ENCODE data around the gene ZBTB26.

GRCh38 chr9:122949696-122950095 lies 18.4 kb upstream of the ZBTB26 start:
- no peak for TF ChIP-seq CTCF (IDR thresholded peaks at IDR 0.05; ENCODE audit: insufficient read depth, low read depth, low read length)
- TF ChIP-seq EZH2 (IDR thresholded peaks at IDR 0.05; ENCODE audit: insufficient read depth, low read length): no peak

Measured in astrocyte (in vitro differentiated cells and primary cell).